NCI-H2081 treated with DMSO at 0.1 percent for 48 hours (cell line): ENCODE results near the gene CIAO3.
"Not testable (repeated sequence)": the region's sequence is repeated elsewhere in the genome, so short reads cannot be mapped to it uniquely, and the experiment has no call there.

ENCODE experiments used
- DNase-seq: peaks from one replicate; lab custom pipeline; 2025; lab: John Stamatoyannopoulos, UW

The CIAO3 gene

GRCh38 chr16:760065-760464 lies 19.3 kb upstream of the CIAO3 start:
- no peak for DNase-seq

- DNase-seq = no peak
These were observed 18.5 kb upstream of the CIAO3 start for GRCh38 chr16:759110-759910.

GRCh38 chr16:756428-756827 lies 15.6 kb upstream of the CIAO3 start:
- no peak for DNase-seq

GRCh38 chr16:754656-755055 lies 13.9 kb upstream of the CIAO3 start:
- no peak for DNase-seq

GRCh38 chr16:754121-754607 lies 13.4 kb upstream of the CIAO3 start:
- not testable (repeated sequence) for DNase-seq

GRCh38 chr16:752007-752312 lies 11.2 kb upstream of the CIAO3 start:
- no peak for DNase-seq

- DNase-seq = no peak
These were observed 10.6 kb upstream of the CIAO3 start for GRCh38 chr16:751152-752006.

GRCh38 chr16:750485-750884 lies 9.7 kb upstream of the CIAO3 start:
- no peak for DNase-seq

GRCh38 chr16:749010-749409 lies 8.2 kb upstream of the CIAO3 start:
- no peak for DNase-seq

GRCh38 chr16:747978-748746 lies 7.4 kb upstream of the CIAO3 start:
- no peak for DNase-seq

- no peak for DNase-seq
These were observed 5.8 kb upstream of the CIAO3 start for GRCh38 chr16:746637-747036.

- no peak for DNase-seq
These were observed 4.9 kb upstream of the CIAO3 start for GRCh38 chr16:745739-746138.

- no peak for DNase-seq
These were observed 3.1 kb upstream of the CIAO3 start for GRCh38 chr16:743794-744500.

- not testable (repeated sequence) for DNase-seq
These were observed 2.1 kb upstream of the CIAO3 start for GRCh38 chr16:742894-743293.

- no peak for DNase-seq
These were observed 1.3 kb upstream of the CIAO3 start for GRCh38 chr16:741986-742629.

GRCh38 chr16:740459-740763 lies 386 bp downstream of the CIAO3 start:
- no peak for DNase-seq

GRCh38 chr16:739560-740458 lies 988 bp downstream of the CIAO3 start:
- no peak for DNase-seq

GRCh38 chr16:736936-737481 lies 3.8 kb downstream of the CIAO3 start:
- no peak for DNase-seq

GRCh38 chr16:735982-736453 lies 4.8 kb downstream of the CIAO3 start:
- no peak for DNase-seq
